BLaER1 (cell line): Measurements from ENCODE around the gene BNIP1.

ENCODE experiments used
- H3K27ac ChIP-seq: shearing (Covaris generic); formaldehyde crosslinking; 2 replicates; pipeline ENCODE4 v1.8.1; 2022
- H3K27me3 ChIP-seq: shearing (Covaris generic); formaldehyde crosslinking; 2 replicates; pipeline ENCODE4 v1.8.1; 2022
- H3K36me3 ChIP-seq: shearing (Covaris generic); formaldehyde crosslinking; 2 replicates; pipeline ENCODE4 v1.8.1; 2022
- H3K4me1 ChIP-seq: shearing (Covaris generic); formaldehyde crosslinking; 2 replicates; pipeline ENCODE4 v1.8.1; 2022
- H3K4me2 ChIP-seq: shearing (Covaris generic); formaldehyde crosslinking; 2 replicates; pipeline ENCODE4 v1.8.1; 2022
- H3K4me3 ChIP-seq: shearing (Covaris generic); formaldehyde crosslinking; 2 replicates; pipeline ENCODE4 v1.8.1; 2022
- H3K9ac ChIP-seq: shearing (Covaris generic); formaldehyde crosslinking; 2 replicates; pipeline ENCODE4 v1.8.1; 2022
- H3K9me3 ChIP-seq: shearing (Covaris generic); formaldehyde crosslinking; 2 replicates; pipeline ENCODE4 v1.8.1; 2022
- H4K20me1 ChIP-seq: shearing (Covaris generic); formaldehyde crosslinking; 2 replicates; pipeline ENCODE4 v1.8.1; 2022
- Cebpa-rat ChIP-seq: shearing (Covaris generic); IDR thresholded peaks from 2 replicates; pipeline ENCODE4 v1.8.1; 2022

The BNIP1 gene

GRCh38 chr5:173205916-173206315, 61.6 kb downstream of the BNIP1 start:
- Histone ChIP-seq H3K9ac (no peak overlapping the region), H3K9me3 (no peaks in the 10 kb centered on the region), H3K27me3 (no peaks in the 10 kb centered on the region), H3K36me3 (no peaks in the 10 kb centered on the region), H3K4me2 (no peak overlapping the region), H4K20me1 (no peaks in the 10 kb centered on the region), H3K4me3 (no peak overlapping the region), H3K27ac (no peak overlapping the region), H3K4me1 (no peaks in the 10 kb centered on the region)
- TF ChIP-seq Cebpa-rat, result no peak

- Histone ChIP-seq H3K9ac (no peak overlapping the region), H3K4me3 (no peak overlapping the region), H3K27ac (no peak overlapping the region), H3K4me2 (no peak overlapping the region), H3K36me3 (no peaks in the 10 kb centered on the region), H4K20me1 (no peaks in the 10 kb centered on the region), H3K27me3 (no peaks in the 10 kb centered on the region), H3K4me1 (no peaks in the 10 kb centered on the region), H3K9me3 (peaks cover 3% of the 10 kb centered on the region)
- no peak for TF ChIP-seq Cebpa-rat
Measured at GRCh38 chr5:173208296-173208695, 64.0 kb downstream of the BNIP1 start.

GRCh38 chr5:173210877-173211276, 66.5 kb downstream of the BNIP1 start:
- H3K4me2 ChIP-seq, result no peak overlapping the region
- H3K36me3 ChIP-seq, result no peaks in the 10 kb centered on the region
- peaks cover 11% of the 10 kb centered on the region for H3K9me3 ChIP-seq
- H3K4me1 ChIP-seq, result no peaks in the 10 kb centered on the region
- H3K4me3 ChIP-seq, result no peak overlapping the region
- no peak overlapping the region for H3K9ac ChIP-seq
- H3K27me3 ChIP-seq, result no peaks in the 10 kb centered on the region
- no peak overlapping the region for H3K27ac ChIP-seq
- TF ChIP-seq Cebpa-rat, result no peak
- H4K20me1 ChIP-seq, result no peaks in the 10 kb centered on the region

GRCh38 chr5:173211284-173211683, 67.0 kb downstream of the BNIP1 start:
- H3K27ac ChIP-seq, result no peak overlapping the region
- H3K4me2 ChIP-seq, result no peak overlapping the region
- no peaks in the 10 kb centered on the region for H3K36me3 ChIP-seq
- no peak overlapping the region for H3K4me3 ChIP-seq
- H3K9ac ChIP-seq, result no peak overlapping the region
- no peak for TF ChIP-seq Cebpa-rat
- H3K4me1 ChIP-seq, result no peaks in the 10 kb centered on the region
- peaks cover 11% of the 10 kb centered on the region for H3K9me3 ChIP-seq
- no peaks in the 10 kb centered on the region for H4K20me1 ChIP-seq
- no peaks in the 10 kb centered on the region for H3K27me3 ChIP-seq

- no peak for TF ChIP-seq Cebpa-rat
- Histone ChIP-seq H3K27me3 (no peaks in the 10 kb centered on the region), H4K20me1 (no peaks in the 10 kb centered on the region), H3K4me3 (no peak overlapping the region), H3K9me3 (peaks cover 11% of the 10 kb centered on the region), H3K27ac (no peak overlapping the region), H3K36me3 (no peaks in the 10 kb centered on the region), H3K9ac (no peak overlapping the region), H3K4me2 (no peak overlapping the region), H3K4me1 (no peaks in the 10 kb centered on the region)
Measured at GRCh38 chr5:173213236-173213933, 69.1 kb downstream of the BNIP1 start.
